HepG2 (cell line): ENCODE data around the gene CPPED1. TPM values are rescaled to one million over a fixed set of nuclear protein-coding genes. Genes with fewer than 3 reads are reported as not detected.

ENCODE experiments used
- CEBPB ChIP-seq: IDR thresholded peaks from 2 replicates; pipeline ENCODE4 v1.6.1; 2011; ENCODE audit warnings: low read depth, low read length, improper control_type of control experiment, borderline replicate concordance
- CHD4 ChIP-seq: fragments of 200-600 bp; sonication (generic); IDR thresholded peaks from 2 replicates; pipeline ENCODE4 v1.7.0; 2017; ENCODE audit warnings: mild to moderate bottlenecking, low read length, borderline replicate concordance
- ESRRA ChIP-seq: sonication (generic); formaldehyde crosslinking; IDR thresholded peaks from 2 replicates; pipeline ENCODE4 v1.5.1; 2020; ENCODE audit warnings: mild to moderate bottlenecking, low read depth, missing genetic modification reagents
- GATAD2A ChIP-seq: IDR thresholded peaks from 2 replicates; pipeline ENCODE4 v1.6.1; 2016
- RXRB ChIP-seq: IDR thresholded peaks from 2 replicates; pipeline ENCODE4 v1.6.1; 2016; ENCODE audit warnings: borderline replicate concordance, missing genetic modification reagents, missing compliant biosample characterization
- SMAD9 ChIP-seq: sonication (generic); formaldehyde crosslinking; IDR thresholded peaks from 2 replicates; pipeline ENCODE4 v1.5.1; 2020; ENCODE audit warnings: mild to moderate bottlenecking, missing genetic modification reagents
- USF2 ChIP-seq, 2 experiments: sonication (generic) in 1 of 2; formaldehyde crosslinking in 1 of 2; IDR thresholded peaks; 2 replicates each; pipeline versions ENCODE4 v1.5.1 to v1.6.1; 2011 to 2020; ENCODE audit warnings: borderline replicate concordance in 1 of 2, low read depth in 1 of 2, low read length in 1 of 2, mild to moderate bottlenecking in 1 of 2, missing genetic modification reagents in 1 of 2, moderate library complexity in 1 of 2
- ZBTB4 ChIP-seq: sonication (generic); formaldehyde crosslinking; IDR thresholded peaks from 2 replicates; pipeline ENCODE4 v1.4.0; 2020; ENCODE audit warnings: missing genetic modification reagents, mild to moderate bottlenecking, borderline replicate concordance
- ZBTB46 ChIP-seq: sonication (generic); formaldehyde crosslinking; IDR thresholded peaks from 2 replicates; pipeline ENCODE4 v1.4.0; 2020; ENCODE audit warnings: mild to moderate bottlenecking, missing genetic modification reagents, borderline replicate concordance
- ZNF224 ChIP-seq: sonication (generic); formaldehyde crosslinking; IDR thresholded peaks from 2 replicates; pipeline ENCODE4 v1.5.0; 2020; ENCODE audit warnings: mild to moderate bottlenecking, missing genetic modification reagents
- ZNF44 ChIP-seq: sonication (generic); formaldehyde crosslinking; IDR thresholded peaks from 2 replicates; pipeline ENCODE4 v1.5.1; 2020; ENCODE audit warnings: mild to moderate bottlenecking, missing genetic modification reagents
- ZNF782 ChIP-seq: sonication (generic); formaldehyde crosslinking; IDR thresholded peaks from 2 replicates; pipeline ENCODE4 v1.4.0; 2020; ENCODE audit warnings: missing genetic modification reagents, mild to moderate bottlenecking, borderline replicate concordance
- ZSCAN5A ChIP-seq: sonication (generic); formaldehyde crosslinking; IDR thresholded peaks from 2 replicates; pipeline ENCODE4 v1.8.0; 2022; ENCODE audit warnings: mild to moderate bottlenecking, missing genetic modification reagents, borderline replicate concordance
- polyA plus RNA-seq, 8 experiments: library from polyadenylated mRNA; depleted of rRNA in 3 of 8; stranded (reverse) in 7 of 8; unstranded in 1 of 8; fragments of >200 nt; fragmentation: Illumina TruSeq in 4 of 8; extraction: Trizol in 4 of 8; gene quantifications; 2 replicates each; pipeline versions ENCODE4 v1.2.1 to v1.2.3, GENCODE V29; 2011 to 2016; ENCODE audit warnings: low read depth in 4 of 8, missing spikeins in 1 of 8, mixed read lengths in 1 of 8; ENCODE audit not compliant: insufficient read depth in 1 of 8
- total RNA-seq, 5 experiments: library from RNA; depleted of rRNA; stranded (reverse); fragments of >200 nt; fragmentation: Illumina TruSeq; extraction: Trizol; gene quantifications; 2 replicates each; pipeline ENCODE4 v1.2.3, GENCODE V29; 2016; ENCODE audit warnings: low read depth in 1 of 5

CPPED1 gene
- total and polyA plus RNA-seq, 2 of the 13 experiments (the other 11 are each of a cell fraction or from before 2014, with no cell fraction given): 66.6 to 71.3 TPM

- TF ChIP-seq ZBTB4 (0 out of 2 replicates have a peak, but pooled peaks have one; percentile 19), USF2 (IDR thresholded peaks at IDR 0.05; ENCODE audit: low read depth, low read length) (no peak), USF2 (CRISPR knock-in tag; IDR thresholded peaks at IDR 0.05; ENCODE audit: borderline replicate concordance) (0 out of 2 replicates have a peak, but pooled peaks have one; percentile 9), ZSCAN5A (CRISPR knock-in tag) (no peak), ZBTB46 (CRISPR knock-in tag) (no peak), RXRB (CRISPR knock-in tag) (no peak), ZNF224 (CRISPR knock-in tag) (no peak), ESRRA (no peak; the same call in 1 of the 2 replicates), ZNF44 (no peak), CEBPB (no peak), GATAD2A (no peak), CHD4 (peak; percentile 54; the same call in 1 of the 2 replicates), ZNF782 (CRISPR knock-in tag) (no peak), SMAD9 (CRISPR knock-in tag) (no peak)
Observed at GRCh38 chr16:12613992-12614661, 189.6 kb downstream of the CPPED1 start (continued).
